Psoas muscle (tissue), 8 donors: ENCODE measurements around the gene POMT2. TPM values are rescaled to one million over a fixed set of nuclear protein-coding genes. Genes with fewer than 3 reads are reported as not detected.

ENCODE experiments used
- ATAC-seq, 4 donors: fragments of 200-7000 bp; cut with Tn5 transposase; one replicate each; pipeline ENCODE4 v1.9.1; 2020; ENCODE audit warnings: moderate library complexity in 3 of 4, mild to moderate bottlenecking in 2 of 4
- DNase-seq, 2 donors: peaks; one replicate each; pipeline ENCODE4 v3.0.0-alpha.2; 2020
- H3K27ac ChIP-seq: fragments of 200-600 bp; one replicate; pipeline ENCODE4 v1.8.0; 2022
- H3K27me3 ChIP-seq, 3 donors: fragments of 200-600 bp in 1 of 3; one replicate each; pipeline versions ENCODE4 v1.6.1 to v1.8.0; 2013 to 2022; ENCODE audit warnings: low read length in 2 of 3, mild to moderate bottlenecking in 2 of 3, moderate library complexity in 1 of 3; ENCODE audit not compliant: insufficient read depth in 3 of 3
- H3K36me3 ChIP-seq, 2 donors: fragments of 200-600 bp in 1 of 2; one replicate each; pipeline versions ENCODE4 v1.6.1 to v1.8.0; 2013 to 2022; ENCODE audit warnings: low read depth in 1 of 2, mild to moderate bottlenecking in 1 of 2, moderate library complexity in 1 of 2; ENCODE audit not compliant: insufficient read depth in 1 of 2
- H3K4me1 ChIP-seq: fragments of 200-600 bp; one replicate; pipeline ENCODE4 v1.8.0; 2022
- H3K4me3 ChIP-seq: fragments of 200-600 bp; one replicate; pipeline ENCODE4 v1.8.0; 2022; ENCODE audit warnings: mild to moderate bottlenecking
- H3K9me3 ChIP-seq: fragments of 200-600 bp; one replicate; pipeline ENCODE4 v1.8.0; 2022
- CTCF ChIP-seq: fragments of 200-600 bp; IDR thresholded peaks from one replicate; pipeline ENCODE4 v1.8.0; 2022; ENCODE audit warnings: antibody characterized with exemption
- WGBS, 3 donors: extraction: QIAGEN DNeasy Blood & Tissue Kit; methylation state at CpG; one replicate each; pipeline versions ENCODE4 v1.1.6 to v1.1.7; 2013; 5-methylcytosine and 5-hydroxymethylcytosine counted together
- intact Hi-C, 2 donors: fragments of 100-400 bp; cut with DNase I; formaldehyde crosslinking; loops; one replicate each; pipeline versions ENCODE4 v1.11.0 to v1.14.2; 2022
- polyA plus RNA-seq, 3 donors: library from polyadenylated mRNA; stranded (reverse); fragments of 200-250 nt; gene quantifications; one replicate each; pipeline ENCODE4 v1.2.3, GENCODE V29; 2013
- total RNA-seq, 4 donors: library from RNA; stranded (reverse); fragmentation: NEBNext Ultra II Directional in 2 of 4; extraction: Animal tissue kit (Norgen Biotek cat#: 25700) in 2 of 4; gene quantifications; one replicate each; pipeline versions ENCODE4 v1.2.1 to v1.2.4, GENCODE V29; 2021 to 2023
- donor health status: healthy with polysubstance abuse.
- donor health status: DM: no; HTN: no; CAD: no; lungs with moderate emphysema.
- donor health status: Bipolar disorder and iron deficiency.
- donor health status: healthy.
- donor health status: DM: yes; HTN: yes; CAD: no.
- donor health status: DM: no; HTN: no; CAD: no.
- donor health status: DM: no; HTN: no; CAD: no.
- donor health status: DM: yes; HTN: yes; CAD: no.

POMT2 gene
- total and polyA plus RNA-seq, 7 donors = 17.4 to 57.5 (median 29.2) TPM

- DNase-seq (no peak), ATAC-seq (no peak)
- Histone ChIP-seq H3K4me1 (no peaks in the 10 kb centered on the region), H3K4me3 (no peak overlapping the region), H3K27ac (no peak overlapping the region), H3K9me3 (no peaks in the 10 kb centered on the region), H3K27me3 (peaks cover 0 to 12% (median 10%) of the 10 kb centered on the region in 3 donors), H3K36me3 (peaks cover 4 to 59% of the 10 kb centered on the region in 2 donors)
- no peak for TF ChIP-seq CTCF
- 86 to 89% (median 88%) methylated on average over 12 of the region's 12 CpGs for WGBS, 3 donors
- intact Hi-C loops = no loop called here
Observed at GRCh38 chr14:77276959-77277358, 43.7 kb downstream of the POMT2 start.

DNA sequence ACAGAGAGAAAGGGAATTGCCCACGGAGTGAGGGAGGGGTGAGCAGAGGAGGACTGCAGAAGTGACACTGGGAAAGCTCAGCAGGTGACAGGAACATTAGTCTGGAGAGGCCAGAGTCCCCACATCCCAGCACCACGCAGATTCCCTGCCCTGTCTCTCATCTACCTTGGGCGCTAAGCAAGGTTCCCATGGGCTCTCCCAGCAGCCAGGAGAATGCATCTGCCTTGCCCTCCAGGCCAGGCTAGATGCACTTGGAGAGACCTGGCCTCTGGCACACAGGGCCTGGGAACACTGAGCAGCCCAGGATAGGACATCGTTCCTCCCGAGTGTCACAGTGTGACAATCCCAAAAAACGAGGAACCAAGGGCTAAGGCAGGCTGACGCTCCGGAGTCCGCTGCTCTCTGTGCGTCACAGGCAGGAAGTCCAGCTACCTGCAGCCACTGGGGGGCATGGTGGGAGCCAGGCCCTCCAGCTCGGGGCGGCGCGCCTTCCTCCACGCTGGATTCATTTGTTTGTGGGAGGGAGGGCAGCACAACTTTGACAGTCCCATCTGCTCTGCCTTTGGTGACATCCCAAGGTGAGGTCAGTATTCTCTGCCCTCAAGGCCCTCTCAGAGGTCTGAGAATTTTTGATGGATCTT is 44.3 kb downstream of the POMT2 start:
- ATAC-seq = no peak
- Histone ChIP-seq H3K4me3 (no peak overlapping the region), H3K36me3 (peaks cover 4 to 53% of the 10 kb centered on the region in 2 donors), H3K27ac (no peak overlapping the region), H3K9me3 (no peaks in the 10 kb centered on the region), H3K4me1 (no peaks in the 10 kb centered on the region), H3K27me3 (peaks cover 0 to 17% (median 11%) of the 10 kb centered on the region in 3 donors)
- WGBS, 3 donors = 81 to 85% (median 83%) methylated on average over 15 of the region's 15 CpGs
- no peak for DNase-seq
- no peak for TF ChIP-seq CTCF
- intact Hi-C loops = no loop called here

GRCh38 chr14:77275601-77276017 is 45.1 kb downstream of the POMT2 start:
- intact Hi-C loops = no loop called here
- 51 to 64% (median 56%) methylated on average over 8 of the region's 8 CpGs for WGBS, 3 donors

GRCh38 chr14:77275041-77275580 is 45.6 kb downstream of the POMT2 start:
- TF ChIP-seq CTCF = no peak
- intact Hi-C loops = no loop called here
- no peak for ATAC-seq
- Histone ChIP-seq H3K9me3 (no peaks in the 10 kb centered on the region), H3K4me1 (peaks cover 6% of the 10 kb centered on the region), H3K27me3 (peaks cover 0 to 30% (median 20%) of the 10 kb centered on the region in 3 donors), H3K36me3 (peaks cover 4 to 40% of the 10 kb centered on the region in 2 donors), H3K4me3 (no peak overlapping the region), H3K27ac (no peak overlapping the region)
- no peak for DNase-seq
- WGBS, 3 donors = 65 to 75% (median 68%) methylated on average over 5 of the region's 5 CpGs

More at GRCh38 chr14:77275601-77276017, 45.1 kb downstream of the POMT2 start:
- no peaks in the 10 kb centered on the region for H3K9me3 ChIP-seq
- ATAC-seq (no peak), DNase-seq (no peak)
- H3K4me1 ChIP-seq = peaks cover 6% of the 10 kb centered on the region
- no peak for TF ChIP-seq CTCF
- no peak overlapping the region for H3K4me3 ChIP-seq
- H3K27ac ChIP-seq = no peak overlapping the region
- H3K36me3 ChIP-seq = peaks cover 4 to 45% of the 10 kb centered on the region in 2 donors
- peaks cover 0 to 25% (median 15%) of the 10 kb centered on the region in 3 donors for H3K27me3 ChIP-seq
